Activated CD8-positive, alpha-beta memory T cell treated with anti-CD3 and anti-CD28 coated beads, Interleukin-2, amount 10 ng/mL, durations not matched to agents 7 days and 5 days (primary cell): Measurements from ENCODE around the gene OCRL. TPM values are rescaled to one million over a fixed set of nuclear protein-coding genes. Genes with fewer than 3 reads are reported as not detected.

Experiments
- ATAC-seq: fragments of 150-1000 bp; cut with Tn5 transposase; one replicate; pipeline ENCODE4 v1.10.0; 2021; ENCODE audit warnings: moderate library complexity
- CTCF ChIA-PET: fragments of 350-600 bp; sonication (Branson Sonifier 250); formaldehyde crosslinking; loops from one replicate; lab custom pipeline; 2021; ENCODE audit warnings: antibody characterized with exemption; lab: Charles Lee
- DNase-seq: peaks from one replicate; pipeline ENCODE4 v3.0.0-alpha.2; 2020
- H3K27ac Mint-ChIP-seq: one replicate; pipeline ENCODE4 v1.8.0; 2021; ENCODE audit warnings: mild to moderate bottlenecking, mixed read lengths
- H3K27me3 Mint-ChIP-seq: one replicate; pipeline ENCODE4 v1.8.0; 2021; ENCODE audit warnings: mixed read lengths
- H3K36me3 Mint-ChIP-seq: one replicate; pipeline ENCODE4 v1.8.0; 2021; ENCODE audit warnings: mild to moderate bottlenecking, mixed read lengths
- H3K4me1 Mint-ChIP-seq: one replicate; pipeline ENCODE4 v1.8.0; 2021; ENCODE audit warnings: mixed read lengths
- H3K4me3 Mint-ChIP-seq: one replicate; pipeline ENCODE4 v1.8.0; 2021; ENCODE audit warnings: mild to moderate bottlenecking, moderate library complexity, mixed read lengths
- H3K9me3 Mint-ChIP-seq: one replicate; pipeline ENCODE4 v1.8.0; 2022; ENCODE audit warnings: low read depth, mixed read lengths
- total RNA-seq, 2 experiments: library from RNA; stranded (reverse); gene quantifications; one replicate each; pipeline ENCODE4 v1.2.3, GENCODE V29; 2021

OCRL gene
- total RNA-seq, 2 experiments from 2014 or later = 0.63 to 0.91 TPM

DNA sequence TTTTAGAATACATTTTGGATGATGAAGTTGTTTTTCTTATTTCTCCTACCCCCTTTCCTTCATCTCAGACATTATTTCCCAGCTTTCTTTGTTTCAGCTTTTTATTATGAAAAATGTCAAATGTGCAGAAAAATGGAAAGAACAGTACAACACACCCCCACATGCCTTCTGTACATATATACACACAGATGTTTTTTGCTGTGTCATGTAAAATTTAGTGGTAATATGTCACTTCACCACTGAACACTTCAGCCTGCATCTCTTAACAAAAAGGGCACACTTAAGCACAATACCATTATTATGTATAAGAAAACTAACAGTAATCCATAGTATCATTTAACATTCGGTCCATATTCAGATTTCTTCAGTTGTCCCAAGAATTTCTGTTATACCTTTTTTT, 37.8 kb downstream of the OCRL start:
- Mint-ChIP-seq H3K9me3 (no peaks in the 10 kb centered on the region), H3K27ac (no peak overlapping the region), H3K27me3 (peaks cover 3% of the 10 kb centered on the region), H3K36me3 (no peaks in the 10 kb centered on the region), H3K4me1 (no peaks in the 10 kb centered on the region), H3K4me3 (no peak overlapping the region)
- CTCF ChIA-PET = interaction anchor here (1.3 kb wide), 1 partner anchor 23 kb away, joined by 4 read pairs; no protein-coding TSS in a partner anchor
- ATAC-seq (no peak), DNase-seq (no peak)

DNA sequence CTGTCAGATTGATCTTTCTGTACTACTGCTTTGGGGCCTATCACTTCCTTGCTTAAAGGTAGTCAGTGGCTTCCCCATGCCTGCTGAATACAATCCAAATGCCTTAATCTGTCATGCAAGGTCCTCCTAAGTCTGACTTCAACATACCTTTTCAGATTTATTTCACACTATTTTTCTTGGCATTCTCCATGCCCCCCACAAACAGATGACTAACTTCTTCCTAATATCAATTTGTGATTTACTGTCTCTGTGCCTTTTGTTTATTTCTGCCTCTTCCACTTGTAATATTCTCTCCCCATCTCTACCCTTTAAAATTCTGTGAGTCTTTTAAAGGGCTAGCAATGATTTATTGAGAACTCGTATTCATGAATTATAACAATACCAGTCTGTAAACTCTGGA, 41.8 kb downstream of the OCRL start:
- Mint-ChIP-seq H3K36me3 (no peaks in the 10 kb centered on the region), H3K4me1 (no peaks in the 10 kb centered on the region), H3K27me3 (peaks cover 3% of the 10 kb centered on the region), H3K9me3 (no peaks in the 10 kb centered on the region), H3K4me3 (no peak overlapping the region), H3K27ac (no peak overlapping the region)
- no peak for DNase-seq
- no peak for ATAC-seq
- CTCF ChIA-PET = no interaction called here

DNA sequence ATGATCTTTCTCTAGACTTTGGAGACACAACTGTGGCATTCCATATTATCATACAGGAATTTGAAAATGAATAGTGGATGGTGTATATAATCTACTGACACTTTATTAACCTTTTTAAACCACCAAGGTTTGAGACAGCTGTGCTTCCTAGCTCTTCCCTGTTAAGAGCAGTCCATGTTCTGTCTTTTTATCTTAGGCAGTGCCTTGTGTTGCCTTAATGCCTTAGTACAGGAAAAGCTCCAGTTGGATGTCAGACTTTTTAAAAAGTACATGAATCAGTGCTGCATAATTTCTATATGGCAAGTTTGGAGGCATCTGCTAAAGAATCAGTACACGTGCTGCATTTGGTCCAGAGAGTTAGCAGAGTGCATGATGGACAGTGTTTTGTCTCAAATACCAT, 45.1 kb downstream of the OCRL start:
- Mint-ChIP-seq H3K9me3 (no peaks in the 10 kb centered on the region), H3K36me3 (no peaks in the 10 kb centered on the region), H3K27me3 (peaks cover 3% of the 10 kb centered on the region), H3K27ac (no peak overlapping the region), H3K4me1 (no peaks in the 10 kb centered on the region), H3K4me3 (no peak overlapping the region)
- ATAC-seq = no peak
- CTCF ChIA-PET = no interaction called here
- DNase-seq = no peak

GRCh38 chrX:129585691-129586090, 45.6 kb downstream of the OCRL start:
- CTCF ChIA-PET = no interaction called here
- Mint-ChIP-seq H3K36me3 (no peaks in the 10 kb centered on the region), H3K4me3 (no peak overlapping the region), H3K27me3 (no peaks in the 10 kb centered on the region), H3K9me3 (no peaks in the 10 kb centered on the region), H3K4me1 (no peaks in the 10 kb centered on the region), H3K27ac (no peak overlapping the region)
- ATAC-seq = no peak
- DNase-seq = no peak

GRCh38 chrX:129586446-129586845, 46.4 kb downstream of the OCRL start:
- DNase-seq = no peak

GRCh38 chrX:129590596-129590995, 50.5 kb downstream of the OCRL start:
- DNase-seq (no peak), ATAC-seq (no peak)
- Mint-ChIP-seq H3K4me3 (no peak overlapping the region), H3K4me1 (no peaks in the 10 kb centered on the region), H3K27me3 (no peaks in the 10 kb centered on the region), H3K9me3 (no peaks in the 10 kb centered on the region), H3K27ac (no peak overlapping the region), H3K36me3 (no peaks in the 10 kb centered on the region)
- CTCF ChIA-PET = no interaction called here

More at GRCh38 chrX:129586446-129586845, 46.4 kb downstream of the OCRL start:
- ATAC-seq = no peak
- H3K27ac Mint-ChIP-seq = no peak overlapping the region
- H3K9me3 Mint-ChIP-seq = no peaks in the 10 kb centered on the region
- H3K4me3 Mint-ChIP-seq = no peak overlapping the region
- H3K36me3 Mint-ChIP-seq = no peaks in the 10 kb centered on the region
- CTCF ChIA-PET = no interaction called here
- H3K27me3 Mint-ChIP-seq = no peaks in the 10 kb centered on the region
- no peaks in the 10 kb centered on the region for H3K4me1 Mint-ChIP-seq

DNA sequence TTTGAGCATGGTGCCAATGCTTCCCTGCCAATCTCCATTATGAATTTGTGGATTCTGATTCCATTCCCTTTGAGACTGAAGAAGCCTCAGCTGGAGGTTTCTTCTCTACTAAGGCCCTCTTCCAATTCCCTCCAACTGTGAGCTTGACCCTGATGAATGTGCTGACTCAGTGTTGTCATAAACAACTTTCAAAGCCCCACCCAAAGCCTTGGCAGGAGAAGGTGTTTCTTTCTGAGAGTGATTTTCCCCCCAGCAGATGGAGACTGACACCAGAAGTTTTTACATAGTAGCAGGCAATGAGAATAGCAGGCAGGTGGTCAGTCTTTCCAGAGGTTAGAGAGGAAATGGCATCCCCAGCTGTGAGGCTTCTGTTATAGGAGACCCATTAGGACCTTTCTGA, 53.1 kb downstream of the OCRL start:
- Mint-ChIP-seq H3K27me3 (no peaks in the 10 kb centered on the region), H3K36me3 (no peaks in the 10 kb centered on the region), H3K4me1 (no peaks in the 10 kb centered on the region), H3K27ac (no peak overlapping the region), H3K9me3 (no peaks in the 10 kb centered on the region), H3K4me3 (no peak overlapping the region)
- DNase-seq (no peak), ATAC-seq (no peak)
- CTCF ChIA-PET = no interaction called here

- H3K36me3 Mint-ChIP-seq = no peaks in the 10 kb centered on the region
- ATAC-seq (no peak), DNase-seq (no peak)
- H3K27me3 Mint-ChIP-seq = peaks cover 3% of the 10 kb centered on the region
- H3K9me3 Mint-ChIP-seq = no peaks in the 10 kb centered on the region
- no peak overlapping the region for H3K27ac Mint-ChIP-seq
- CTCF ChIA-PET = no interaction called here
- H3K4me1 Mint-ChIP-seq = no peaks in the 10 kb centered on the region
- H3K4me3 Mint-ChIP-seq = no peak overlapping the region
Observed at GRCh38 chrX:129594781-129595180, 54.7 kb downstream of the OCRL start.

- Mint-ChIP-seq H3K27me3 (peaks cover 6% of the 10 kb centered on the region), H3K4me3 (no peak overlapping the region), H3K9me3 (no peaks in the 10 kb centered on the region), H3K27ac (no peak overlapping the region), H3K4me1 (no peaks in the 10 kb centered on the region), H3K36me3 (no peaks in the 10 kb centered on the region)
- CTCF ChIA-PET = interaction anchor here (1.1 kb wide), 1 partner anchor 464 kb away, joined by 5 read pairs; no protein-coding TSS in a partner anchor
- no peak for ATAC-seq
- no peak for DNase-seq
Observed at GRCh38 chrX:129596077-129596476, 56.0 kb downstream of the OCRL start.

- CTCF ChIA-PET = no interaction called here
- no peaks in the 10 kb centered on the region for H3K9me3 Mint-ChIP-seq
- H3K4me1 Mint-ChIP-seq = peaks cover 2% of the 10 kb centered on the region
- H3K27ac Mint-ChIP-seq = no peak overlapping the region
- H3K36me3 Mint-ChIP-seq = no peaks in the 10 kb centered on the region
- peaks cover 6% of the 10 kb centered on the region for H3K27me3 Mint-ChIP-seq
- ATAC-seq (no peak), DNase-seq (no peak)
- H3K4me3 Mint-ChIP-seq = no peak overlapping the region
Observed at GRCh38 chrX:129597905-129598304, 57.8 kb downstream of the OCRL start.

DNA sequence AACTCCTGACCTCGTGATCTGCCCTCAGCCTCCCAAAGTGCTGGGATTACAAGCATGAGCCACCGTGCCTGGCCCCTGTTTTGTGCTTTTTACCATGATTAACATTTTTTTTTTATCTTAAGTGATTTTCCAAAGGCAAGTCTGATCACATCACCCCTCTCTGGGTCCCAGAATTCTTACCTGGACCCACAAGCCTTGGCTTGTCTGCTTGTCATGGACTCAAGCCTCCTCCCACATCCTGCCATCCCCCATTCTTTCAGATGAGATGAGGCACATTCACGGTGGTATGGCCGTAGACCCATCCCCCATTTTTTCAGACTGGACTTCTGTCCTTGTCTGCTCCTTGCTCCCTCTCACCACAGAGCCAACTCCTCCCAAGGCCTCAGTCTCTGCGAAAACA, 59.4 kb downstream of the OCRL start:
- H3K36me3 Mint-ChIP-seq = no peaks in the 10 kb centered on the region
- peaks cover 9% of the 10 kb centered on the region for H3K4me1 Mint-ChIP-seq
- CTCF ChIA-PET = interaction anchor here (1.4 kb wide), 1 partner anchor 38 kb away, joined by 4 read pairs; no protein-coding TSS in a partner anchor
- no peak overlapping the region for H3K4me3 Mint-ChIP-seq
- no peak for ATAC-seq
- H3K27ac Mint-ChIP-seq = no peak overlapping the region
- H3K9me3 Mint-ChIP-seq = no peaks in the 10 kb centered on the region
- DNase-seq = no peak
- peaks cover 6% of the 10 kb centered on the region for H3K27me3 Mint-ChIP-seq

DNA sequence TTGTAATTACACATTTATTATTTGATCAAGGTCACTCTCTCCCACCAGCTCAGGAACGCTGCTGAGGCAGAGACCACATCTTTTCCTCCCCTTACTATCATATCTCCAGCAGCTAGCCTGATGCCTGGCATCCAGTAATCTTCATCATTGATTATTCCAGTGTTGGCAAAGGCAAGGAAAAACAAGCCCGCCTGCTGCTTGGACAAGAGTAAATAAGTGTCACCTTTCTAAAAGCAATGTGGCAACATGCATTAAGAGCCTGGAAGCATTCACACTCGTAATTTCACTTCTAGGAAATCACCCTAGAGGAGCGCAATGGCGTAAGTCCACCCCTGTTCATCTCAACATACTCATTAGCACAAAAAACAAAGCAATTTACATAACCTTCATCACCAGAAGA, 59.9 kb downstream of the OCRL start:
- Mint-ChIP-seq H3K27me3 (peaks cover 6% of the 10 kb centered on the region), H3K4me1 (peaks cover 12% of the 10 kb centered on the region), H3K36me3 (no peaks in the 10 kb centered on the region), H3K9me3 (no peaks in the 10 kb centered on the region), H3K4me3 (no peak overlapping the region), H3K27ac (no peak overlapping the region)
- no peak for ATAC-seq
- DNase-seq = no peak
- CTCF ChIA-PET = interaction anchor here (1.4 to 2.6 kb wide), 2 partner anchors 38 to 126 kb away, joined by 4 to 9 read pairs; no protein-coding TSS in a partner anchor

DNA sequence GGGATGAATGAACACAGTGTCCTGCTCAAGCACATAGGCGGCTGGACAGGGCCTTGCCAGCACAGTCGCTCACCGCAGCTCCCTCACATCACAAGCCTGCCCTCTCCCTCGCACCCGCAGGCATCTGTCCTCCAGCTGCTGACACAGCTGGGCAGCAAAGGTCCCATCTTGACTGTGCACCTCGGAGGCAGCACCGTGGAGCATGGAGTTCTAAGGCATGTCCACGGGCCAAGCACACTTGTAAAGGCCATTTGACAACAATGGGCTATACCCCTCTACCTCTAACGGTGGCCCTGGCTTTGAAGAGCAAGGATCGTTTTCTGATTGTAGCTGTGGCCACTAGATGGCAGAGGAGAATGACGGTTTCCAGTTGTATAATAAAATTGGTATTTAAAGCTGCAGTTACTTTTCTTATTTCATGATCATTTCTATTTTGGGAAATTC, 60.9 kb downstream of the OCRL start:
- CTCF ChIA-PET = interaction anchor here (0.6 to 2.6 kb wide), 7 partner anchors 9 to 460 kb away, joined by 3 to 9 read pairs (median 3); no protein-coding TSS in a partner anchor
- Mint-ChIP-seq H3K4me3 (no peak overlapping the region), H3K36me3 (no peaks in the 10 kb centered on the region), H3K27me3 (peaks cover 6% of the 10 kb centered on the region), H3K4me1 (peaks cover 18% of the 10 kb centered on the region), H3K9me3 (no peaks in the 10 kb centered on the region), H3K27ac (no peak overlapping the region)
- no peak for ATAC-seq
- peak; percentile 41 for DNase-seq

GRCh38 chrX:129606918-129607317, 66.9 kb downstream of the OCRL start:
- CTCF ChIA-PET = interaction anchor here (0.6 to 1.4 kb wide), 3 partner anchors 139 to 454 kb away, joined by 3 to 4 read pairs (median 4); no protein-coding TSS in a partner anchor
- Mint-ChIP-seq H3K4me3 (no peak overlapping the region), H3K27ac (no peak overlapping the region), H3K4me1 (peaks cover 23% of the 10 kb centered on the region), H3K27me3 (no peaks in the 10 kb centered on the region), H3K9me3 (no peaks in the 10 kb centered on the region), H3K36me3 (no peaks in the 10 kb centered on the region)
- peak; percentile 56 for DNase-seq
- peak; percentile 45 for ATAC-seq
